CD4-positive, alpha-beta T cell treated with Interleukin-10 for 1 hour (primary cell): ENCODE measurements around the gene OPHN1.
"Not testable (repeated sequence)": the region's sequence is repeated elsewhere in the genome, so short reads cannot be mapped to it uniquely, and the experiment has no call there.

Experiments used
- DNase-seq: peaks from one replicate; pipeline ENCODE4 v3.0.0-alpha.2; 2020

OPHN1 gene

GRCh38 chrX:68139791-68140190 is 293.5 kb downstream of the OPHN1 start:
- DNase-seq: no peak

- no peak for DNase-seq
Measured at GRCh38 chrX:68133181-68133580, 300.1 kb downstream of the OPHN1 start.

- no peak for DNase-seq
Measured at GRCh38 chrX:68132749-68133148, 300.5 kb downstream of the OPHN1 start.

DNA sequence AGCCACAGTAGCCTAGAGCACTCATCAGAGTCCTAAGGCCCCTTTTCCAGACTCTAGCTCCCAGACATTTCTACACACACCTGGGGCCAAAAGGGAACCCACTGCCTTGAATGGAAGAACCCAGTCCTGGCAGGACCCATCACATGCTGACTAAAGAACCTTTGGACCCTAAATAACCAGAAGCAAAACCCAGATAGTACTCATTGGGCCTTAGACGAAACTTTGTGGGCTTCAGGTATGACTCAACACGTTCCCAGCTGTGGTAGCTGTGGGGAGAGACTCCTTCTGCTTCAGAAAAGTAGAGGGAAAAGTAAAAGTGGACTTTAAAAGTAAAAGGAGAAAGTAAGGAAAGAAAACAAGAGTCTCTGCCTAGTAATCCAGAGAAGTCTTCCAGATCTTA is 311.5 kb downstream of the OPHN1 start:
- DNase-seq: no peak

DNA sequence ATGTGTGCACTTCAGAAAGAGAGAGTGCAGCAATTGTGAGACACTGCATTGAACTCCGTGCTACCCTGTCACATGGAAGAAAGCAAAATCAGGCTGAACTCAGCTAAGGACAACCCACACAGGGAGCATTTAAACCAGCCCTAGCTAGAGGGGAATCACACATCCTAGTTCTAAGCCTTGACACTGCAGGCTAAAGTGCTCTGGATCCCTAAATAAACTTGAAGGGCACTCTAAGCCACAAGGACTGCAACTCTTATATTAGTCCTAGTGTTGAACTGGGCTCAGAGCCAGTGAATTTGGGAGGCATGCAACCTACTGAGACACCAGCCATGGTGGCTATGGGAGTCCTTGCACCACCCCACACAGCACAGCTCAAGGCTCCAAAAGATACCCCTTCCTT is 311.9 kb downstream of the OPHN1 start:
- no peak for DNase-seq

- no peak for DNase-seq
Measured at GRCh38 chrX:68115371-68115770, 317.9 kb downstream of the OPHN1 start.

DNA sequence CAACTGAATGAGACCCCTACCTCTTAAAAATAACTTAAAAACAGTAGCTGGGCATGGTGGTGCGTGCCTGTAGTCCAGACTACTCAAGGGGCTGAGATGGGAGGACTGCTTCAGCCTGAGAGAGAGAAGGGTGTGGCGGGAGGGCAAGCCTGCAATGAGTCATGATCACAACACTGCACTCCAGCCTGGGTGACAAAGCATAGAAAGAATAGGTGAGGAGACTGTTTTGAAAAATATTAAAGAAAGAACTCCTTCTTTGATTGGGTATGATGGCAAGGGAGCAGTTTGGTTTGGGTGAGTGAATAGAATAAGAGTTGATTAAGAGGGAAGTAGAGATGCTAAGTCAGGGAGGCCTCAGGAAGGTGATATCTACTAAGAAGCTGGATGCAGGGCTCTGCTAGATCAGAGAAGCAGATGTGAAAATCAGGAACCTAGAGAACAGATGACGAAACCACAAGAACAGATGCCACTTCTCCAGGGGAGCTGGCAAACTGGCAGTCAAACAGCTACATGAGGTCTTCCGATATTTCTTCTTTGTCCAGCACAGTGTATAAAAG is 318.6 kb downstream of the OPHN1 start:
- DNase-seq: no peak

- DNase-seq: no peak
Measured at GRCh38 chrX:68113837-68114572, 319.3 kb downstream of the OPHN1 start.

DNA sequence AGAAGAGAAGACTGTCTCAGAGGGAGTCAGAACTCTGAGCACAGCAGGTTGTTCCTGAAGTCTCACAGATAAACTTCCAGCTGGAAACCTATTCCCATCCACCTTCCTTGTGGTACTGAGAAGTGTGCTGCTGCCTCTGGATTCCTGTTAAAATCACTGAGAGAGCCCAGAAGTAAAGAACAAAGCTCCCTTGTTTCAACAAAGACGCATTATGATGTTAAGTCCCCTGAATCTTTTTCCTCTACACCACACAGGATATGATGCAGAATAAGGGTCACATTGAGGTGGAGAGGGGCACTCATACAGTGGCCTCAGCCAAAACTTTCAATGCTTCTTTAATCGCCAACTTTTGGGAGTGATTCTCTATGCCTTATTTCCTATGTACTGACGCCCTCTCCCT is 321.0 kb downstream of the OPHN1 start:
- no peak for DNase-seq

GRCh38 chrX:68109162-68109561 is 324.1 kb downstream of the OPHN1 start:
- DNase-seq: no peak

DNA sequence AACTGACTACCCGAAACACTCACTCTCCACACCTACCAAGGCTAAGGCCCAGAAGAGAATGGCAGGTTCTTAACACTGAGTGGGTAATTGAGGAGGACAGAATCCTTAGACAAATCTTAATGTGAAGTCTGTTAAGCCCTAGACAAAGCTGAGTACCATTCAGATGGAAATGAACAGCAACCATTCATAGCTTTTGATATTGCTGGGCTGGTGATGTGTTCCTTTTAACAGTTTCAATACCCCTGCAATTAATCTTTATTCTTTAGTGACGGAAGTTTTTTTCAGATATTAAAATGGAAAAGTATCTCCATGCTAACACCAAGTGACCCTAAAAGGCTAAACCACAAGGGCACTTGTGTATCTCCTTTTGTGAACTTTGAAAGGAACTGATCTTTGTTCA is 334.9 kb downstream of the OPHN1 start:
- no peak for DNase-seq

- DNase-seq: no peak
Measured at GRCh38 chrX:68090266-68090665, 343.0 kb downstream of the OPHN1 start.

DNA sequence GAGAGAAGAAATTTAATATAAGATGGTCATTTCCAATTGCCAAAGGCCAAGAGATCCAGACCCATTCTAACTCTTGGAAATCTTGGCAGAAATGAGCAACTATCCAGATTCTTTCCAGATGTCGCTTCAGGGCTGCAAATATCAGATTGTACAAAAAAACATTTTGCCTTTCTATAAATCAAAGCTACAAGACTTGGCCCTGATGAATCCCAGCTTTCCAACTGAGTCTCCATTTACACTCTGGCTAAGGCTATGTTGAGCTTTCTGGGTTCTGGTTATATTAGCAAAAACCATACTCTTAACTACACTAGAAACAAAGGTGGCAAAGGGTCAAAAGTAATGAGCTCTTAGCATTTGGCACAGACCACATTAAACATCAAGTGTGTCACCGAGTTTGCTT is 345.8 kb downstream of the OPHN1 start:
- DNase-seq: no peak

- DNase-seq: no peak
Measured at GRCh38 chrX:68086709-68087108, 346.6 kb downstream of the OPHN1 start.

GRCh38 chrX:68084765-68085164 is 348.5 kb downstream of the OPHN1 start:
- no peak for DNase-seq

DNA sequence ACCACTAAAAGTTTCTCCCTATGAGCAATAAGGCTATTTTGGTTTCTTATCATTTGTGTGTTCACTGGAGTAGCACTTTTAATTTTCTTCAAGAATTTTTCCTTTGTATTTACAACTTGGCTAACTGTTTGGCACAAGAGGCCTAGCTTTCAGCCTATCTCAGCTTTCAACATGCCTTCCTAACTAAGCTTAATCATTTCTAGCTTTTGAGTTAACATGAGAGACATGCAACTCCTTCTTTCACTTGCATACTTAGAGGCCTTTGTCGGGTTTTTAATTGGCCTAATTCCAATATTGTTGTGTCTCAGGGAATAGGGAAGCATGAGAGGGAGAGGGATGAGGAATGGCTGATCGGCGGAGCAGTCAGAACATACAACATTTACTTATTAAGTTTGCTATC is 349.8 kb downstream of the OPHN1 start:
- no peak for DNase-seq

DNA sequence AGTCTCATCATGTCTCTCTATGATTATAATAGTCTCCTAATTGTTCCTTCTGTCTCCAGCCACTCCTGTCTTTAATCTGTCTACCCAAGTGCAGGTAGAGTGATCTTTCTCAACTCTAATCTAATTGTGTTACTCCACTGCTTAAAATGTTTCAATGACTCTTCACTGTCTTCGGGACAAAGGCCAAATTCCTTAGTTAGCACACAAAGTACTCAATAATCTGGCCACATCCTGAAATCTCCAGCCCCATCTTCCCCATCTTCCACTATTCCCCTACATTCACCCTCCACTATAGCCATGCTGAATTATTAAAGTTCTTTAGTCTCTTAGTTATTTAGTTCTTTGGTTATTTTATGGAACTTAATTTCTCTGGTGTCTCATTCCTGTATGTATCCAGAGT is 353.3 kb downstream of the OPHN1 start:
- DNase-seq: no peak

DNA sequence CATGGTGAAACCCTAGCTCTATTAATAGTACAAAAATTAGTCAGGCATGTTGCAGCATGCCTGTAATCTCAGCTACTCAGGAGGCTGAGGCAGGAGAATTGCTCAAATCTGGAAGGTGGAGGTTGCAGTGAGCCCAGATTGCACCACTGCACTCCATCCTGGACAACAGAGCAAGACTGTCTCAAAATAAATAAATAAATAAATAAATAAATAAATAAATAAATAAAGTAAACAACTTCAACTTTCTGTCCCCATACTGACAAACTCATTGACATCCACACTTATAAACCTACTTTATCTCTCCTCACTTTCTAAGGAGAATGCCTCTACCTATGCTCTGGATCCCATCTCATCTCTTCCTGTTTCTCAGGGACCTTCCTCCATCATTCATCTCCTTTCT is 354.5 kb downstream of the OPHN1 start:
- not testable (repeated sequence) for DNase-seq

DNA sequence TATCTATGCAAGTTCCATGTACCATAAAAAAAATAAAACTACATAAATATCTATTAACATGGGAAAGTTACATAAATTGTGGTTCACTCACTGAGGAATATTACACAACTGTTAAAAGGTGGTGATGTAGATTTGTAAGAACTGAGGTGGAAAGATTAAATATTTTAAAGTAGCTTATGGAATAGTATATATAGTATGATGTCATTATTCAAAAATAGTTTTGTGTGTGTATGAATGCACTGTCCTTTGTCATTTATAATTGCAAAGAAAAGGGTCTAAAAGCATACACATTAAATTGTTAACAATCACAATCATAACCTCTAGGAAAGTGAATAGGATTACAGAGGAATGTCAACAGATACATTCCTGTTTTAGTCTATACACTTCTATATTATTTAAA is 355.9 kb downstream of the OPHN1 start:
- DNase-seq: no peak

GRCh38 chrX:68072041-68072440 is 361.3 kb downstream of the OPHN1 start:
- DNase-seq: no peak

- DNase-seq: not testable (repeated sequence)
Measured at GRCh38 chrX:68070119-68070518, 363.2 kb downstream of the OPHN1 start.

GRCh38 chrX:68061206-68061535 is 372.1 kb downstream of the OPHN1 start:
- no peak for DNase-seq

GRCh38 chrX:68060506-68061205 is 372.6 kb downstream of the OPHN1 start:
- DNase-seq: no peak

DNA sequence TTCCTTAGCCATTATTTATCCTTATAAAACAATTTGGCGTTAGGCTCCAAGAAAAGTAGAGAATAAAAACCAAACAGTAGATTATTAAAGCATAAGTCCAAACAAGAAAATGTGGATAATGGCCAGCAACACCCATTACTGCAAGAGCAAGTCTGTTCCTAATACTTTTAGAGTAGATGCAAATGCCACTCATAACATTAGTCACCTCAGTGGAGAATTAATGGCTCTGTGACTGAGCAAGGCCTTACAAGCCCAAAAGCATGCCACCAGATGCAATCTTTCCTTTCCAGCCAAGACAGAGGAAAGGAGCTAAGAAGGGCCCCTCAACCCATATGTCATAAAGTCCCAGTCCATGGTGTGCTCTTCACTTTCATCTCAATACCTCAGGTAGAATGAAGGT is 373.8 kb downstream of the OPHN1 start:
- DNase-seq: no peak

DNA sequence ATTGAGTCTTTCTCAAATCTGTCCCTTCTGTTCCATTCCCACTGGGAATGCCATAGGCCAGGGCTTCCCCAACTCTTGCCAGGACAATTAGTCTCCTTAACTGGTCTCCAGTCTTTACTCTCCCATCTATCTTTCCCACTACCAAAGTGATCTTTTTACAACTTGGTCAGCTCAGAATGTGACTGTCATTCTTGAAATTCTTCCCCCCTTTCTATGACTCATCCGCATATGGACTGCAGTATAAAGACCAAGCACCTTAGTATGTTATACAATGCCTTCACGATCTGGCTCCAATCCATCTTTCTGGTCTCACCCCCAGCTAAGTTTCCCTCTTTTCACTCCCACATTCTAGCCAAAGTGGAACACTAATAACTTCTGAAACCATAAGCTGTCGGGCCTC is 383.8 kb downstream of the OPHN1 start:
- no peak for DNase-seq
